Endometrial microvascular endothelial cells (primary cell): ENCODE data around the gene MYRFL. TPM values are rescaled to one million over a fixed set of nuclear protein-coding genes. Genes with fewer than 3 reads are reported as not detected.
"Not testable (repeated sequence)": the region's sequence is repeated elsewhere in the genome, so short reads cannot be mapped to it uniquely, and the experiment has no call there.

Experiments used
- in situ Hi-C: cut with HindIII; loops from 2 replicates; pipeline ENCODE4 v1.10.0; 2017; ENCODE audit warnings: low sequenced_read_pairs, low pct_unique_long_range_greater_than_20kb; ENCODE audit errors: inconsistent ontology term
- total RNA-seq: library from RNA; depleted of rRNA; stranded (reverse); fragments of >200 nt; gene quantifications from one replicate; pipeline ENCODE4 v1.2.3, GENCODE V29; 2015; ENCODE audit errors: inconsistent ontology term

MYRFL gene
- total RNA-seq, 1 donor from 2014 or later: not detected

GRCh38 chr12:69949311-69950002 is 124.4 kb downstream of the MYRFL start:
- in situ Hi-C loops: no loop called here

GRCh38 chr12:69951108-69951507 is 126.1 kb downstream of the MYRFL start:
- in situ Hi-C loops: no loop called here

- in situ Hi-C loops: no loop called here
These were observed 127.9 kb downstream of the MYRFL start for GRCh38 chr12:69952890-69953289.

GRCh38 chr12:69961246-69961645 is 136.2 kb downstream of the MYRFL start:
- in situ Hi-C loops: no loop called here

- in situ Hi-C loops: no loop called here
These were observed 141.4 kb downstream of the MYRFL start for GRCh38 chr12:69966409-69966808.

- in situ Hi-C loops: no loop called here
These were observed 141.8 kb downstream of the MYRFL start for GRCh38 chr12:69966839-69967238.

- in situ Hi-C loops: no loop called here
These were observed 144.0 kb downstream of the MYRFL start for GRCh38 chr12:69969011-69969410.

- in situ Hi-C loops: no loop called here
These were observed 147.1 kb downstream of the MYRFL start for GRCh38 chr12:69972136-69972535.

GRCh38 chr12:69978020-69978419 is 153.0 kb downstream of the MYRFL start:
- in situ Hi-C loops: no loop called here

GRCh38 chr12:69981881-69982475 is 157.0 kb downstream of the MYRFL start:
- in situ Hi-C loops: no loop called here

- in situ Hi-C loops: no loop called here
These were observed 159.2 kb downstream of the MYRFL start for GRCh38 chr12:69984241-69984640.

GRCh38 chr12:69985656-69986055 is 160.6 kb downstream of the MYRFL start:
- in situ Hi-C loops: no loop called here

- in situ Hi-C loops: no loop called here
These were observed 161.1 kb downstream of the MYRFL start for GRCh38 chr12:69986114-69986513.

- in situ Hi-C loops: no loop called here
These were observed 162.6 kb downstream of the MYRFL start for GRCh38 chr12:69987579-69988091.

GRCh38 chr12:69988481-69989321 is 163.7 kb downstream of the MYRFL start:
- in situ Hi-C loops: no loop called here

GRCh38 chr12:69991690-69992288 is 166.8 kb downstream of the MYRFL start:
- in situ Hi-C loops: no loop called here

GRCh38 chr12:69993433-69993832 is 168.4 kb downstream of the MYRFL start:
- in situ Hi-C loops: no loop called here

- in situ Hi-C loops: not testable (repeated sequence)
These were observed 169.1 kb downstream of the MYRFL start for GRCh38 chr12:69994086-69994485.

GRCh38 chr12:69994724-69995173 is 169.7 kb downstream of the MYRFL start:
- in situ Hi-C loops: no loop called here
